ENCODE measurements around the gene SLX4IP. TPM values are rescaled to one million over a fixed set of nuclear protein-coding genes. Genes with fewer than 3 reads are reported as not detected.

The SLX4IP gene
- total RNA-seq, 1 experiment from 2014 or later, result 11.1 TPM

GRCh38 chr20:10481676-10482075 is 46.6 kb downstream of the SLX4IP start:
- H4K20me1 ChIP-seq (ENCODE audit: insufficient read depth), result no peaks in the 10 kb centered on the region
- TF ChIP-seq SP1 (IDR thresholded peaks at IDR 0.05; ENCODE audit: low read depth) (no peak), CTCF (IDR thresholded peaks at IDR 0.05 in 2 of 3, conservative IDR thresholded peaks at IDR 0.05 in 1 of 3; ENCODE audit: borderline replicate concordance in 1 of 3, insufficient read depth in 1 of 3, low read depth in 2 of 3, low read length in 2 of 3) (no peak), RAD21 (IDR thresholded peaks at IDR 0.05; ENCODE audit: low read depth) (no peak), MAX (IDR thresholded peaks at IDR 0.05) (no peak), YY1 (IDR thresholded peaks at IDR 0.05; ENCODE audit: extremely low read depth, insufficient replicate concordance, low read depth, low read length) (no peak), ATF3 (IDR thresholded peaks at IDR 0.05) (no peak), ZFX (IDR thresholded peaks at IDR 0.05) (no peak), CEBPB (IDR thresholded peaks at IDR 0.05; ENCODE audit: low read depth) (no peak), ZBTB33 (IDR thresholded peaks at IDR 0.05; ENCODE audit: extremely low read depth, insufficient replicate concordance, low read length) (no peak), CBX3 (IDR thresholded peaks at IDR 0.05; ENCODE audit: low read depth) (no peak)
- RAD21 ChIA-PET (ENCODE audit: low non-redundant PET in 1 of 2, low total read pairs in 2 of 2, uncharacterized antibody in 2 of 2, unreplicated experiment in 2 of 2), result no interaction called here
- CTCF ChIA-PET, result no interaction called here
- no peak overlapping the region for H3K27ac ChIP-seq (ENCODE audit: low read depth, low read length)
- no peaks in the 10 kb centered on the region for H3K9me3 ChIP-seq (ENCODE audit: control insufficient read depth in 1 of 2, insufficient read depth in 1 of 2, low read depth in 1 of 2, low read length in 2 of 2)
- H3K9me2 ChIP-seq (ENCODE audit: insufficient read depth), result no peaks in the 10 kb centered on the region
- no peak for DNase-seq (ENCODE audit: low read depth, low spot score)
- H3K4me3 ChIP-seq (replicated peaks in 1 of 2; ENCODE audit: low read depth in 1 of 2, low read length in 2 of 2), result no peak overlapping the region
- ATAC-seq, result no peak
- intact Hi-C loops (cut with micrococcal nuclease), result no loop called here
- no peaks in the 10 kb centered on the region for H3K79me2 ChIP-seq (ENCODE audit: insufficient read depth, low read length)
- H3K36me3 ChIP-seq (ENCODE audit: control insufficient read depth in 1 of 2, insufficient read depth in 2 of 2, low read length in 2 of 2), result no peaks in the 10 kb centered on the region
- POLR2A ChIA-PET, result no interaction called here
- H3K4me1 ChIP-seq (ENCODE audit: control insufficient read depth in 1 of 2, insufficient read depth in 2 of 2, low read length in 2 of 2), result no peaks in the 10 kb centered on the region; a peak in 1 of 4 replicates
- no peak overlapping the region for H3K9ac ChIP-seq (ENCODE audit: low read length)
- H2AFZ ChIP-seq (ENCODE audit: low read depth, low read length, poor library complexity, severe bottlenecking), result no peak overlapping the region
- H3K4me2 ChIP-seq (ENCODE audit: low read length), result no peak overlapping the region
- BruUV-seq (replicated peaks), result no TSS peak
- no peaks in the 10 kb centered on the region for H3K27me3 ChIP-seq (ENCODE audit: insufficient read depth, low read length)

Data from HCT116 (cell line).